HepG2 (cell line): Measurements from ENCODE around the gene PACS2.

ENCODE experiments used
- BRF2 ChIP-seq: sonication (generic); formaldehyde crosslinking; IDR thresholded peaks from 2 replicates; pipeline ENCODE4 v1.8.1; 2022; ENCODE audit warnings: mild to moderate bottlenecking, missing genetic modification reagents
- CTCF ChIP-seq: sonication (generic); formaldehyde crosslinking; IDR thresholded peaks from 2 replicates; pipeline ENCODE4 v1.5.0; 2020; ENCODE audit warnings: mild to moderate bottlenecking, missing genetic modification reagents, moderate library complexity
- ELF4 ChIP-seq: sonication (generic); formaldehyde crosslinking; IDR thresholded peaks from 2 replicates; pipeline ENCODE4 v1.5.0; 2020; ENCODE audit warnings: missing genetic modification reagents, mild to moderate bottlenecking, moderate library complexity, borderline replicate concordance
- ERF ChIP-seq: IDR thresholded peaks from 2 replicates; pipeline ENCODE4 v1.6.1; 2018; ENCODE audit warnings: missing biosample characterization, missing genetic modification reagents
- JUNB ChIP-seq: sonication (generic); formaldehyde crosslinking; IDR thresholded peaks from 2 replicates; pipeline ENCODE4 v1.8.0; 2022; ENCODE audit warnings: missing genetic modification reagents, mild to moderate bottlenecking, borderline replicate concordance
- MYNN ChIP-seq: sonication (generic); formaldehyde crosslinking; IDR thresholded peaks from 2 replicates; pipeline ENCODE4 v1.4.0; 2020; ENCODE audit warnings: mild to moderate bottlenecking, low read depth, missing genetic modification reagents
- NCOA1 ChIP-seq: sonication (generic); formaldehyde crosslinking; IDR thresholded peaks from 2 replicates; pipeline ENCODE4 v1.9.0; 2021; ENCODE audit warnings: missing genetic modification reagents
- POLR2A ChIP-seq, 2 experiments: IDR thresholded peaks; 2 replicates each; pipeline ENCODE4 v1.6.1; 2011; ENCODE audit warnings: low read depth in 2 of 2, low read length in 2 of 2, mild to moderate bottlenecking in 1 of 2, moderate library complexity in 1 of 2; ENCODE audit not compliant: insufficient read depth in 1 of 2
- RFX3 ChIP-seq: IDR thresholded peaks from 2 replicates; pipeline ENCODE4 v1.6.1; 2016; ENCODE audit warnings: missing biosample characterization, missing genetic modification reagents
- ZBTB44 ChIP-seq: sonication (generic); formaldehyde crosslinking; IDR thresholded peaks from 2 replicates; pipeline ENCODE4 v1.4.0; 2020; ENCODE audit warnings: missing genetic modification reagents
- ZFP90 ChIP-seq: sonication (generic); formaldehyde crosslinking; IDR thresholded peaks from 2 replicates; pipeline ENCODE4 v1.8.0; 2022; ENCODE audit warnings: missing genetic modification reagents, mild to moderate bottlenecking, inconsistent platforms, borderline replicate concordance
- ZNF564 ChIP-seq: sonication (generic); formaldehyde crosslinking; IDR thresholded peaks from 2 replicates; pipeline ENCODE4 v1.8.1; 2023; ENCODE audit warnings: mild to moderate bottlenecking, missing genetic modification reagents

- TF ChIP-seq POLR2A (IDR thresholded peaks at IDR 0.05; ENCODE audit: insufficient read depth in 1 of 2, low read depth in 2 of 2, low read length in 2 of 2): no peak
- TF ChIP-seq ZBTB44: no peak
- TF ChIP-seq RFX3 (CRISPR knock-in tag): no peak
- TF ChIP-seq MYNN: no peak
- TF ChIP-seq ELF4 (CRISPR knock-in tag): no peak
- no peak for TF ChIP-seq ZFP90 (CRISPR knock-in tag)
- no peak for TF ChIP-seq CTCF (CRISPR knock-in tag)
- no peak for TF ChIP-seq ERF (CRISPR knock-in tag)
- TF ChIP-seq NCOA1 (CRISPR knock-in tag): no peak
- TF ChIP-seq BRF2 (CRISPR knock-in tag): no peak
- no peak for TF ChIP-seq ZNF564 (CRISPR knock-in tag)
- no peak for TF ChIP-seq JUNB
Observed at GRCh38 chr14:105415481-105416428, 101.2 kb downstream of the PACS2 start.
